ENCODE measurements around the gene WEE2. TPM values are rescaled to one million over a fixed set of nuclear protein-coding genes. Genes with fewer than 3 reads are reported as not detected.

WEE2 gene
- total RNA-seq (2016; rRNA removed; fragmentation: Illumina TruSeq; extraction: Trizol) (not detected in 2 replicates), polyA plus RNA-seq (2011; rRNA removed) (not detected in 2 replicates), polyA minus RNA-seq (2011; rRNA and poly(A)+ RNA removed; ENCODE audit: low replicate concordance) (not detected in 2 replicates), Bru-seq, nascent RNA (percentile 10 among the genes with signal in this experiment), BruChase-seq, experiment 1, labeled RNA remaining after a 6-hour chase (percentile 13 among the genes with signal in this experiment), BruChase-seq, experiment 2, labeled RNA remaining after a 2-hour chase (percentile 23 among the genes with signal in this experiment)
- not detected in 2 replicates for total RNA-seq (2016; cell fraction: cytosol; rRNA removed; fragmentation: Illumina TruSeq; extraction: Trizol; ENCODE audit: low read depth)
- not detected in 2 replicates for total RNA-seq (2016; cell fraction: insoluble cytoplasmic fraction; rRNA removed; fragmentation: Illumina TruSeq; extraction: Trizol)
- not detected in 2 replicates for total RNA-seq (2016; cell fraction: membrane; rRNA removed; fragmentation: Illumina TruSeq; extraction: Trizol)
- total RNA-seq (2016; cell fraction: nucleus; rRNA removed; fragmentation: Illumina TruSeq; extraction: Trizol), result not detected in 2 replicates
- not detected in 2 replicates for polyA plus RNA-seq (2011; cell fraction: cytosol; rRNA removed)
- 0.09 TPM in 1 of 2 replicates, not detected in the other for polyA plus RNA-seq (2011; cell fraction: nucleus; rRNA removed)
- 0.04 TPM in 1 of 2 replicates, not detected in the other for polyA plus RNA-seq (2012)
- not detected in 2 replicates for polyA plus RNA-seq (2016; cell fraction: cytosol; fragmentation: Illumina TruSeq; extraction: Trizol; ENCODE audit: low read depth)
- polyA plus RNA-seq (2016; cell fraction: insoluble cytoplasmic fraction; fragmentation: Illumina TruSeq; extraction: Trizol; ENCODE audit: low read depth), result not detected in 2 replicates
- not detected in 2 replicates for polyA plus RNA-seq (2016; cell fraction: membrane; fragmentation: Illumina TruSeq; extraction: Trizol; ENCODE audit: low read depth)
- polyA plus RNA-seq (2016; cell fraction: nucleus; fragmentation: Illumina TruSeq; extraction: Trizol; ENCODE audit: insufficient read depth, low read depth), result not detected in 2 replicates
- polyA minus RNA-seq (2011; cell fraction: cytosol; rRNA and poly(A)+ RNA removed), result not detected in 2 replicates
- 0.26 TPM in 1 of 2 replicates, not detected in the other for polyA minus RNA-seq (2011; cell fraction: nucleus; rRNA and poly(A)+ RNA removed)
- long read RNA-seq, experiment 1, result 0 reads
- long read RNA-seq, experiment 2, result 0 reads

DNA sequence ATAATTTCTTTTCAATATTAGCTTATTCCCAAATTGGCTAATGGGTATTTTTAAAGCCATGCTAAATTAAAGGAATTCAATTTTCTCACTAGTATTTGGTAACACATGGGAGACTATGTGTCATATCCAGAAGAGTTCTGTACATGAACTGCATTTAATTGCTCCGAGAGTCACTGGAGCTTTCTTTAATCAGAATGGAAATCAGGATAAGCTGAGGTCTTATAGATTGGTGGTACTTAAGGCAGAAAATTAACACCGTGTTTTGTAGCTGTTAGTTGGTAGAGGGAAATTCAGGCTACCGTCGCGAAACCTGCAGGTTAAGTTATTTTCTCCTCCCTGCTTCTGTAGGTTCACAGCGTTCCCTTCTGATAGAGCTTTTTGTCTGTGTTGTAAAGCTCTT lies at the start of gene WEE2:
TSS of gene WEE2 (plus strand) at position 3 of the 400 bp plus-strand sequence. CDS start 406 bp downstream, outside the sequence.
- FAIRE-seq (no peak), ATAC-seq (no peak), DNase-seq (ENCODE audit: low spot score) (no peak)
- Histone ChIP-seq H3K36me3 (replicated peaks in 1 of 2; ENCODE audit: control insufficient read depth in 1 of 2, insufficient read depth in 2 of 2, low read length in 2 of 2) (no peaks in the 10 kb centered on the region), H3K27me3 (ENCODE audit: control insufficient read depth in 1 of 2, insufficient read depth in 2 of 2, low read length in 2 of 2) (peaks cover 0 to 14% of the 10 kb centered on the region in 2 experiments; a peak in 3 of 5 replicates), H3K4me2 (ENCODE audit: low read depth, low read length) (no peak within 1 kb of the TSS), H2AFZ (ENCODE audit: low read length) (no peak within 1 kb of the TSS), H3K4me1 (ENCODE audit: insufficient read depth, low read length) (peaks cover 13% of the 10 kb centered on the region), H3K79me2 (ENCODE audit: insufficient read depth, low read length) (no peaks in the 10 kb centered on the region), H4K20me1 (ENCODE audit: insufficient read depth, low read length) (no peaks in the 10 kb centered on the region), H3K9me3 (ENCODE audit: low read length) (no peaks in the 10 kb centered on the region), H3K4me3 (replicated peaks in 1 of 3; ENCODE audit: insufficient read depth in 1 of 3, low read depth in 2 of 3, low read length in 3 of 3) (no peak within 1 kb of the TSS), H3K9ac (ENCODE audit: insufficient read depth, low read depth, low read length) (no peak within 1 kb of the TSS), H3K27ac (ENCODE audit: extremely low read length, insufficient read depth, low read length) (no peak within 1 kb of the TSS)
- intact Hi-C loops (cut with micrococcal nuclease; ENCODE audit: unreplicated experiment) (no loop called here), in situ Hi-C loops (cut with HindIII; ENCODE audit: extremely low pct_ligation_motif_present, low pct_unique_long_range_greater_than_20kb) (no loop called here)
- 68% methylated on average over 6 of the region's 6 CpGs for WGBS (ENCODE audit: low lambda C conversion rate)
- ChIA-PET CTCF (ENCODE audit: low intra/inter-chr PET ratio, low total read pairs) (no interaction called here), POLR2A (interaction anchor here (1.2 to 1.6 kb wide), 2 partner anchors 12 to 29 kb away, joined by 3 to 7 read pairs; partner anchors contain the start of gene SSBP1)
- no TSS peak for BruUV-seq (replicated peaks)
- no peak for TF ChIP-seq ZNF772 (CRISPR knock-in tag; IDR thresholded peaks at IDR 0.05)
- no peak for TF ChIP-seq HHEX (CRISPR knock-in tag; IDR thresholded peaks at IDR 0.05)
- TF ChIP-seq, protein P1, sequence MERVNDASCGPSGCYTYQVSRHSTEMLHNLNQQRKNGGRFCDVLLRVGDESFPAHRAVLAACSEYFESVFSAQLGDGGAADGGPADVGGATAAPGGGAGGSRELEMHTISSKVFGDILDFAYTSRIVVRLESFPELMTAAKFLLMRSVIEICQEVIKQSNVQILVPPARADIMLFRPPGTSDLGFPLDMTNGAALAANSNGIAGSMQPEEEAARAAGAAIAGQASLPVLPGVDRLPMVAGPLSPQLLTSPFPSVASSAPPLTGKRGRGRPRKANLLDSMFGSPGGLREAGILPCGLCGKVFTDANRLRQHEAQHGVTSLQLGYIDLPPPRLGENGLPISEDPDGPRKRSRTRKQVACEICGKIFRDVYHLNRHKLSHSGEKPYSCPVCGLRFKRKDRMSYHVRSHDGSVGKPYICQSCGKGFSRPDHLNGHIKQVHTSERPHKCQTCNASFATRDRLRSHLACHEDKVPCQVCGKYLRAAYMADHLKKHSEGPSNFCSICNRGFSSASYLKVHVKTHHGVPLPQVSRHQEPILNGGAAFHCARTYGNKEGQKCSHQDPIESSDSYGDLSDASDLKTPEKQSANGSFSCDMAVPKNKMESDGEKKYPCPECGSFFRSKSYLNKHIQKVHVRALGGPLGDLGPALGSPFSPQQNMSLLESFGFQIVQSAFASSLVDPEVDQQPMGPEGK (CRISPR knock-in tag; IDR thresholded peaks at IDR 0.05), result no peak
- TF ChIP-seq REL (CRISPR knock-in tag; conservative IDR thresholded peaks at IDR 0.05), result no peak
- no peak for TF ChIP-seq DPF2 (CRISPR knock-in tag; IDR thresholded peaks at IDR 0.05; ENCODE audit: borderline replicate concordance, low read depth)
- TF ChIP-seq ZNF251 (CRISPR knock-in tag; IDR thresholded peaks at IDR 0.05), result no peak
- TF ChIP-seq ZNF44 (CRISPR knock-in tag; IDR thresholded peaks at IDR 0.05), result no peak
- TF ChIP-seq PRDM15 (CRISPR knock-in tag; IDR thresholded peaks at IDR 0.05), result no peak
- no peak for TF ChIP-seq PRDM10 (CRISPR knock-in tag; IDR thresholded peaks at IDR 0.05; ENCODE audit: low read depth)
